ENCODE data around the gene MMP14. TPM values are rescaled to one million over a fixed set of nuclear protein-coding genes. Genes with fewer than 3 reads are reported as not detected.

MMP14 gene
- total and polyA plus RNA-seq, 9 of the 15 experiments (the other 6 are each of a cell fraction or from before 2014, with no cell fraction given), result 0.36 to 5.8 (median 1.3) TPM; not detected in 2

- TF ChIP-seq MYNN (IDR thresholded peaks at IDR 0.05) (peak; percentile 99), MYNN (CRISPR knock-in tag; IDR thresholded peaks at IDR 0.05) (peak; percentile 91), NFIC (IDR thresholded peaks at IDR 0.05) (peak; percentile 61), HSF4 (CRISPR knock-in tag; IDR thresholded peaks at IDR 0.05; ENCODE audit: borderline replicate concordance) (0 out of 2 replicates have a peak, but pooled peaks have one; percentile 38), PHF21A (IDR thresholded peaks at IDR 0.05; ENCODE audit: borderline replicate concordance, low read depth) (no peak), VEZF1 (CRISPR knock-in tag; IDR thresholded peaks at IDR 0.05) (peak; percentile 100), ARID1B (IDR thresholded peaks at IDR 0.05) (no peak), ZNF518B (CRISPR knock-in tag; IDR thresholded peaks at IDR 0.05) (no peak), FOSL1 (tag; conservative IDR thresholded peaks at IDR 0.05) (0 out of 2 replicates have a peak, but pooled peaks have one; percentile 45), WHSC1 (IDR thresholded peaks at IDR 0.05; ENCODE audit: low read length) (no peak), ZNF696 (CRISPR knock-in tag; conservative IDR thresholded peaks at IDR 0.05) (no peak), STAG1 (CRISPR knock-in tag; IDR thresholded peaks at IDR 0.05; ENCODE audit: borderline replicate concordance) (peak; percentile 25; the same call in 1 of the 2 replicates), THRB (CRISPR knock-in tag; conservative IDR thresholded peaks at IDR 0.05) (no peak), NKRF (IDR thresholded peaks at IDR 0.05; ENCODE audit: borderline replicate concordance) (0 out of 2 replicates have a peak, but pooled peaks have one; percentile 16), L3MBTL2 (IDR thresholded peaks at IDR 0.05) (peak; percentile 99), RBM15 (IDR thresholded peaks at IDR 0.05; ENCODE audit: insufficient read depth, low read length) (no peak), ATF7 (IDR thresholded peaks at IDR 0.05) (0 out of 2 replicates have a peak, but pooled peaks have one; percentile 19), MED1 (CRISPR knock-in tag; IDR thresholded peaks at IDR 0.05; ENCODE audit: borderline replicate concordance) (no peak), ZEB2 (IDR thresholded peaks at IDR 0.05) (no peak), CCNT2 (IDR thresholded peaks at IDR 0.05; ENCODE audit: borderline replicate concordance, extremely low read depth, insufficient read length, low read depth, low read length) (peak; percentile 64)
Observed at GRCh38 chr14:22886500-22887259, 50.3 kb downstream of the MMP14 start (continued).

Measured in K562 (cell line).